ENCODE results near the gene FANCC. TPM values are rescaled to one million over a fixed set of nuclear protein-coding genes. Genes with fewer than 3 reads are reported as not detected.

FANCC gene
- total and polyA plus RNA-seq, 2 donors: 4.1 to 4.8 TPM

DNA sequence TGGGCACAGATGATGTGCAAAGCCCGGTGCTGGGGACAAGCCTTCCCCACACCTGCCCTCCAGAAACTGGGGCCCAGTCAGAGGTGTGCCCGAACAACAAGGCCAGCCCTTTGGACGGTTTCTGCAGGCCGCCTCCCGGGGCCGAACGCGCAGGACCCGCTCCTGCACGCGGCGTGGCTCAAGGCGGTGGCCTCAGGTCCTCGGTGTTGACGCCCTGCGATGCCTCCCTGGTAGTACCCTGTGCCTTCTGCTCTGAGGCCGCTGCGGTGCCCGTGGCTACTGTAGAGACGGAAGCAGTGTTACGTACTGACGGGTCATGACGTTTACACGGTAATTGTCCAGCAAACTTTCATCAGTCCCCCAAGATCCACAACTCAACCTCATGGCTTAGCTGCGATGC is 33.5 kb upstream of the FANCC start:
- Histone ChIP-seq H3K4me3 (ENCODE audit: low read length in 2 of 2) (no peak overlapping the region), H3K36me3 (ENCODE audit: control insufficient read depth in 2 of 2, insufficient read depth in 2 of 2, low read length in 1 of 2) (no peaks in the 10 kb centered on the region), H3K27ac (ENCODE audit: low read depth in 1 of 2, low read length in 1 of 2) (no peak overlapping the region), H3K9me3 (ENCODE audit: control insufficient read depth in 2 of 2, insufficient read depth in 1 of 2, low read length in 1 of 2) (peaks cover 0 to 3% of the 10 kb centered on the region in 2 donors), H3K27me3 (ENCODE audit: control insufficient read depth in 2 of 2, insufficient read depth in 1 of 2, low read length in 1 of 2) (peaks cover 35 to 67% of the 10 kb centered on the region in 2 donors), H3K4me1 (ENCODE audit: control insufficient read depth in 2 of 2, insufficient read depth in 2 of 2, low read length in 2 of 2) (no peaks in the 10 kb centered on the region)
- DNase-seq (ENCODE audit: low read depth in 6 of 9, low spot score in 9 of 9): no peak
- WGBS: 94% methylated on average over 25 of the region's 25 CpGs

- peaks cover 0 to 3% of the 10 kb centered on the region in 2 donors for H3K9me3 ChIP-seq (ENCODE audit: control insufficient read depth in 2 of 2, insufficient read depth in 1 of 2, low read length in 1 of 2)
- H3K36me3 ChIP-seq (ENCODE audit: control insufficient read depth in 2 of 2, insufficient read depth in 2 of 2, low read length in 1 of 2): no peaks in the 10 kb centered on the region
- no peak overlapping the region for H3K27ac ChIP-seq (ENCODE audit: low read depth in 1 of 2, low read length in 1 of 2)
- H3K4me1 ChIP-seq (ENCODE audit: control insufficient read depth in 2 of 2, insufficient read depth in 2 of 2, low read length in 2 of 2): no peaks in the 10 kb centered on the region
- H3K27me3 ChIP-seq (ENCODE audit: control insufficient read depth in 2 of 2, insufficient read depth in 1 of 2, low read length in 1 of 2): peaks cover 35 to 61% of the 10 kb centered on the region in 2 donors
- no peak overlapping the region for H3K4me3 ChIP-seq (ENCODE audit: low read length in 2 of 2)
- DNase-seq (ENCODE audit: low read depth in 6 of 9, low spot score in 9 of 9): no peak
- 64% methylated on average over 18 of the region's 18 CpGs for WGBS
These were observed 32.8 kb upstream of the FANCC start for GRCh38 chr9:95350266-95350665.

GRCh38 chr9:95349091-95350038 is 31.9 kb upstream of the FANCC start:
- peak overlapping the region in 1 of 2 donors; percentile 12 for H3K4me3 ChIP-seq (ENCODE audit: low read length in 2 of 2)
- peaks cover 0 to 3% of the 10 kb centered on the region in 2 donors for H3K9me3 ChIP-seq (ENCODE audit: control insufficient read depth in 2 of 2, insufficient read depth in 1 of 2, low read length in 1 of 2)
- H3K4me1 ChIP-seq (ENCODE audit: control insufficient read depth in 2 of 2, insufficient read depth in 2 of 2, low read length in 2 of 2): no peaks in the 10 kb centered on the region
- DNase-seq (ENCODE audit: low read depth in 6 of 9, low spot score in 9 of 9): no peak
- 4% methylated on average over 95 of the region's 95 CpGs for WGBS
- H3K27me3 ChIP-seq (ENCODE audit: control insufficient read depth in 2 of 2, insufficient read depth in 1 of 2, low read length in 1 of 2): peaks cover 35 to 60% of the 10 kb centered on the region in 2 donors
- H3K27ac ChIP-seq (ENCODE audit: low read depth in 1 of 2, low read length in 1 of 2): no peak overlapping the region
- no peaks in the 10 kb centered on the region for H3K36me3 ChIP-seq (ENCODE audit: control insufficient read depth in 2 of 2, insufficient read depth in 2 of 2, low read length in 1 of 2)

- 90% methylated on average over 4 of the region's 4 CpGs for WGBS
- peaks cover 34 to 43% of the 10 kb centered on the region in 2 donors for H3K27me3 ChIP-seq (ENCODE audit: control insufficient read depth in 2 of 2, insufficient read depth in 1 of 2, low read length in 1 of 2)
- peaks cover 0 to under 1% of the 10 kb centered on the region in 2 donors for H3K9me3 ChIP-seq (ENCODE audit: control insufficient read depth in 2 of 2, insufficient read depth in 1 of 2, low read length in 1 of 2)
- no peak for DNase-seq (ENCODE audit: low read depth in 6 of 9, low spot score in 9 of 9)
- peaks cover 5 to 6% of the 10 kb centered on the region in 2 donors for H3K4me1 ChIP-seq (ENCODE audit: control insufficient read depth in 2 of 2, insufficient read depth in 2 of 2, low read length in 2 of 2)
- no peak overlapping the region for H3K27ac ChIP-seq (ENCODE audit: low read depth in 1 of 2, low read length in 1 of 2)
- no peaks in the 10 kb centered on the region for H3K36me3 ChIP-seq (ENCODE audit: control insufficient read depth in 2 of 2, insufficient read depth in 2 of 2, low read length in 1 of 2)
- H3K4me3 ChIP-seq (ENCODE audit: low read length in 2 of 2): no peak overlapping the region
These were observed 28.5 kb upstream of the FANCC start for GRCh38 chr9:95346021-95346420.

- peaks cover 5 to 6% of the 10 kb centered on the region in 2 donors for H3K4me1 ChIP-seq (ENCODE audit: control insufficient read depth in 2 of 2, insufficient read depth in 2 of 2, low read length in 2 of 2)
- no peaks in the 10 kb centered on the region for H3K36me3 ChIP-seq (ENCODE audit: control insufficient read depth in 2 of 2, insufficient read depth in 2 of 2, low read length in 1 of 2)
- WGBS: 88% methylated on average over 3 of the region's 3 CpGs
- H3K27ac ChIP-seq (ENCODE audit: low read depth in 1 of 2, low read length in 1 of 2): no peak overlapping the region
- peaks cover 23 to 31% of the 10 kb centered on the region in 2 donors for H3K27me3 ChIP-seq (ENCODE audit: control insufficient read depth in 2 of 2, insufficient read depth in 1 of 2, low read length in 1 of 2)
- no peak overlapping the region for H3K4me3 ChIP-seq (ENCODE audit: low read length in 2 of 2)
- no peak for DNase-seq (ENCODE audit: low read depth in 6 of 9, low spot score in 9 of 9)
- no peaks in the 10 kb centered on the region for H3K9me3 ChIP-seq (ENCODE audit: control insufficient read depth in 2 of 2, insufficient read depth in 1 of 2, low read length in 1 of 2)
These were observed 27.3 kb upstream of the FANCC start for GRCh38 chr9:95344735-95345325.

DNA sequence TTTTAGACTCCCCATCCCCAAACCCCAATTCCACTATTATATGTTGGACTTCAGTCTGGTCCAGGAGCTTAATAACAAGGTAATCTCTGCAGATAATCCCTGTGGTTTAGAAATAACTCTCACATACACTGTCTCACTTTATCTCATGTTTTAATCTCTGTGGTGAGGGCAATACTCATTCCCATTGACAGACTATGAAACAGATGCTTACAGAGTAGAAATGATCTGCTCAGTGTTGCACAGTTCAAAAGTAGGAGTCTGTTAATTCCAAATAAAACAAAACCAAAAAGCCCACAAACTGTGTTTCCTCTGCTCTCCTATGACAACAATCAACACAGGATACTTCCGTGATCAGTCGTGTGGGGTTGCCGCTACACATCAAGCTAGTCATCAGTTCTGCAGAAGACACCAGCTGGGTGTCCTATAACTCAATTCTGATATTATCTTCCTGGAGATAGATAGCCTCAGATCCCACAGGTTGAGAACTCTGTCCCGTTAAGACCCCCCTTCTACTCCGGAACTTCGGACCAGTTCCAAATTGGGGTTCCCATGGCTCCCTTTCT is 26.3 kb upstream of the FANCC start:
- Histone ChIP-seq H3K4me1 (ENCODE audit: control insufficient read depth in 2 of 2, insufficient read depth in 2 of 2, low read length in 2 of 2) (peaks cover 5 to 6% of the 10 kb centered on the region in 2 donors), H3K27me3 (ENCODE audit: control insufficient read depth in 2 of 2, insufficient read depth in 1 of 2, low read length in 1 of 2) (peaks cover 13 to 20% of the 10 kb centered on the region in 2 donors), H3K36me3 (ENCODE audit: control insufficient read depth in 2 of 2, insufficient read depth in 2 of 2, low read length in 1 of 2) (no peaks in the 10 kb centered on the region), H3K4me3 (ENCODE audit: low read length in 2 of 2) (no peak overlapping the region), H3K27ac (ENCODE audit: low read depth in 1 of 2, low read length in 1 of 2) (no peak overlapping the region), H3K9me3 (ENCODE audit: control insufficient read depth in 2 of 2, insufficient read depth in 1 of 2, low read length in 1 of 2) (no peaks in the 10 kb centered on the region)
- 57% methylated on average over 6 of the region's 6 CpGs for WGBS
- peak in 1 of 9 donors; percentile 35 for DNase-seq (ENCODE audit: low read depth in 6 of 9, low spot score in 9 of 9)

DNA sequence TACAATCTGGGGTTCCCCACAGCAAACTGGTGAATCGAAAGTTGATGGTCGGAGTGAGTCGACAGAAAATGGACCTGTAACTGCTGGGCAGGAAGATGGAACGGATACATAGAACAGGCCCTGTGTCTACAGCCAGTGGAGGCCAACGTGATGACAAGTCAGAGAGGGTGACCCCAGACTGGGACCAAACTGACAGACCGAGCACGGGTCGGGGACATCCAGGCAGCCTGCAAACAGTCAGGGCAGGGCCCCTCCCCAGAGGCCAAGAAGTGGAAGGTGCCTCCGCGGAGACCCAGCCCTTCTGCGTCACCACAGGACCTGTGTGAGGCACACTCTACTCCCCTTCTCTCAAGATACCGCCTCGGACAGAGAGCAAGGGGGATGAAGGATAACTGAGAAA is 25.1 kb upstream of the FANCC start:
- WGBS: 88% methylated on average over 13 of the region's 13 CpGs
- DNase-seq (ENCODE audit: low read depth in 6 of 9, low spot score in 9 of 9): no peak
- Histone ChIP-seq H3K27me3 (ENCODE audit: control insufficient read depth in 2 of 2, insufficient read depth in 1 of 2, low read length in 1 of 2) (peaks cover 3 to 8% of the 10 kb centered on the region in 2 donors), H3K27ac (ENCODE audit: low read depth in 1 of 2, low read length in 1 of 2) (no peak overlapping the region), H3K4me1 (ENCODE audit: control insufficient read depth in 2 of 2, insufficient read depth in 2 of 2, low read length in 2 of 2) (peaks cover 5 to 6% of the 10 kb centered on the region in 2 donors), H3K9me3 (ENCODE audit: control insufficient read depth in 2 of 2, insufficient read depth in 1 of 2, low read length in 1 of 2) (peaks cover 2 to 10% of the 10 kb centered on the region in 2 donors), H3K4me3 (ENCODE audit: low read length in 2 of 2) (no peak overlapping the region), H3K36me3 (ENCODE audit: control insufficient read depth in 2 of 2, insufficient read depth in 2 of 2, low read length in 1 of 2) (no peaks in the 10 kb centered on the region)

GRCh38 chr9:95341293-95341962 is 23.9 kb upstream of the FANCC start:
- Histone ChIP-seq H3K27ac (ENCODE audit: low read depth in 1 of 2, low read length in 1 of 2) (no peak overlapping the region), H3K36me3 (ENCODE audit: control insufficient read depth in 2 of 2, insufficient read depth in 2 of 2, low read length in 1 of 2) (no peaks in the 10 kb centered on the region), H3K9me3 (ENCODE audit: control insufficient read depth in 2 of 2, insufficient read depth in 1 of 2, low read length in 1 of 2) (peaks cover 4 to 18% of the 10 kb centered on the region in 2 donors), H3K27me3 (ENCODE audit: control insufficient read depth in 2 of 2, insufficient read depth in 1 of 2, low read length in 1 of 2) (peaks cover 2% of the 10 kb centered on the region in 2 donors), H3K4me3 (ENCODE audit: low read length in 2 of 2) (no peak overlapping the region), H3K4me1 (ENCODE audit: control insufficient read depth in 2 of 2, insufficient read depth in 2 of 2, low read length in 2 of 2) (peaks cover 5 to 6% of the 10 kb centered on the region in 2 donors)
- DNase-seq (ENCODE audit: low read depth in 6 of 9, low spot score in 9 of 9): no peak
- WGBS: 91% methylated on average over 5 of the region's 5 CpGs
